GM20431 (cell line): ENCODE measurements around the gene DPPA3.

ENCODE experiments used
- in situ Hi-C: fragments of 300-500 bp; cut with MseI, MboI; formaldehyde crosslinking; loops from one replicate; pipeline ENCODE4 v1.15.0; 2020; ENCODE audit warnings: low sequenced_read_pairs; ENCODE audit not compliant: unreplicated experiment

The DPPA3 gene

DNA sequence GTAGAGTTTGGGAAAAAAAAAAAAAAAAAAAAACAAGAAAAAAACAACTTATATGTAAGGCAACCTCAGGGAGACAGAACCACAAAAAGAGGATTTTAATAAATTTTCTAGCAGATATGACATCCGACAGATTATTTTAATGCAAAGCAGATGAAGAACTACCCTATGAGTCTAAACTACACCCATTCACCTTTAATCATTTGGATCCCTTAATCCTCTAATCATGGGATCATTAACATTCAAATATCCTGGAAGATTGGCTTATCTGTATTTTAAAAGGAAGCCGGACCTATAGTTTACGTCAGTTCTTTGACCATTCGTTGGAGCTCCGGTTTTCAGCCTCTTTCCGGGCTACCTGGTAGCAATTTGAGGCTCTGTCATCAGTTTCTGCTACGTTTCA lies at the start of gene DPPA3:
Gene DPPA3 (plus strand): TSS at position 301 of the 400 bp plus-strand sequence. CDS start 138 bp downstream, outside the sequence.
- in situ Hi-C loops, result no loop called here

DNA sequence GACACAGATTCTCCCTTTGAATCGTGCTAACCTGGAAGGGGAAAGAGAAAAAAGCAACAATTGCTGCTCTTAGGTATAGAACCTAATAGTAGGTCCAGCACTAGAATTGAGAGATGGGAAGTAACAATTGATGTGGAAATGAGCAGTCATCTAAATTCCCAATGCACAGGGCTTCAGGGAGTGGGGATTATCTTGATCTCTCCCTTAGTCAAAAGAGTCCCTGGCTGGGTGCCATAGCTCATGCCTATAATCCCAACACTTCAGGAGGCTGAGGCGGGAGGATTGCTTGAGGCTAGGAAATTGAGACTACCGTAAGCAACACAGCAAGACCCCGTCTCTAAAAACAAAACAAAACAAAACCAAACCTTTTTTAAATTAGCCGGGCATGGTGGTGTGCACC lies 49.5 kb upstream of the DPPA3 start:
- in situ Hi-C loops, result no loop called here

DNA sequence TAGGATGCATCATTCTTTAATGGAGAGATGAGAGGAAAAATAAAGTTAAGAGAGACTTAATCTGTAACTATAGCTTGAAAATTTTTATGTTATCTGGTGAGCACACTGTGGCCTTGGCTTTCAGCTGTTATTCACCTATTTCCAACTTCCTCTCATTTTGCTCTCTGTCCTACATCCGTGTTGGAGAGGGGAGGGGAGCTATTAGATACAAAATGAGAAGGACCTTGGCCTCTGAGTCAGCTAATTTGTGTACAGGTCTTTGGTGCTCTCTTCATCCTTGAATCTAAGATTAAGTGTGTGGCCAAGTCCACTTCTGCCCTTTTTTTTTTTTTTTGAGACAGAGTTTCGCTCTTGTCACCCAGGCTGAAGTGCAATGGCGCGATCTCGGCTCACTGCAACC lies 44.6 kb upstream of the DPPA3 start:
- in situ Hi-C loops, result no loop called here

DNA sequence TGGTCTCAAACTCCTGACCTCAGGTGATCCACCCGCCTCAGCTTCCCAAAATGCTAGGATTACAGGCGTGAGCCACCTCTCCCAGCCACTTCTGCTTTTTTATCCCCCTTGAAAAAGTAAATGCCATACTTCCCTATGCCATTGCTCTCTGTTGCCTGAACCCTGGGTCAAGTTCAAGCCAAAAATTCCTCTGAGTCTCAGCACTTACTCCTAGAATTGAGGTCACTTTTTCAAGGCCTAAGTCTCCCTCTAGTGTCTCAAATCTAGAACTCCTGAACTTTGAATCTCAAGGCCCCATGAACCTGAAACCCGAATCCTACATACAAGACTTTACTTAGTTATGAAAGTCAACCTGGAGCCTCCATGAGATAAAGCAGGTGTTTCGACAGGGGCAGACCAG lies 44.1 kb upstream of the DPPA3 start:
- in situ Hi-C loops, result no loop called here

DNA sequence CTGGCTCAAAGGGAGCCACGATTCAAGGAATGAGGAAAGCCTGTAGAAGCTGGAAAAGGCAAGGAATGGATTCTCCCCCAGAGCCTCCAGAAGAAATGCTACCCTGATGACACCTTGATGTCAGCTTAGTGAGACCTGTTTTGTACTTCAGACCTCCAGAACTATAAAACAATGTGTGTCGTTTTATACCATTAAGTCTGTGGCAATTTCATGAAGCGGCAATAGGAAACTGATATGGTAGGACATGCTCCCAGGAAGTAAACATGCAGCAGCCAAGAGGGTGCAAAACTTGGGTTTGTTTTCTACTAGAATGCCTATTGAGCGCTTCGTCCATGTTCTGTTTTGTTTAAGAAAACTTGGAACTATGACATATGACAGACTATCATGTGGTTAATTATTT lies 43.1 kb upstream of the DPPA3 start:
- in situ Hi-C loops, result no loop called here

DNA sequence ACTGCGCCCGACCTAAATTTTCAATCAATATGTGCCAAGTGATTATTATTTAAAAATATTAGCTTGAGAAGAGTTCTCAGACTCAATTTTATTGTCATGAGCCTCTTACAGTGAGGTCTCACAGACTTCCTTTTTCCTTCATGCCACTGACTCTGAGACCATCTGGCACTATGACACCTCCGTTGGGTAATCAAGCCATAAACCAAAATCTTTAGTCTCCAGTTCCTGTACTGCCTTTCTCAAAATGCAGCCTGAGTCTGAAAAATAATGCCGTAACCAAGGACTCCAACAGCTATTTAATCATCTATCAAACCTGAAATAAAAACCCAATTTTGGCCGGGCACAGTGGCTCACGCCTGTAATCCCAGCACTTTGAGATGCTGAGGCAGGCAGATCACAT lies 35.8 kb upstream of the DPPA3 start:
- in situ Hi-C loops, result loop anchor here (10.0 kb wide), 1 partner anchor 129 kb away; no protein-coding TSS in a partner anchor

DNA sequence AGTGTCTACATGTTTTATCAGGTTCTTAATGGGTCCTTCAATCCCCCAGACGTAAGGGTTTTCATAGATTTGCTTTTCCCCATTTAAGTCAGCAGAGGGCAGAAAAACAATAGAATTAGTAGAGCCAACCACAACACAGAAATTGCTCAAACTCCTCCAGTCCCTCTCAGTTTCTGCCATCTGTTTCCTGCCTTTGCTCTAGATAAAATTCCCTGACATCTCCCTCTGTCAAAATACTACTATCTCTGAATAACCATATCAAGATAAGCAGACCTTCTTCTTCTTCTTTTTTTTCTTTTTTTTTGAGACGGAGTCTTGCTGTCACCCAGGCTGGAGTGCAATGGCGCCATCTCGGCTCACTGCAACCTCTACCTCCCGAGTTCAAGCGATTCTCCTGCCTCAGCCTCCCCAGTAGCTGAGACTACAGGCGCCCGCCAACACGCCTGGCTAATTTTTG lies 33.8 kb upstream of the DPPA3 start:
- in situ Hi-C loops, result loop anchor here (10.0 kb wide), 1 partner anchor 127 kb away; no protein-coding TSS in a partner anchor

DNA sequence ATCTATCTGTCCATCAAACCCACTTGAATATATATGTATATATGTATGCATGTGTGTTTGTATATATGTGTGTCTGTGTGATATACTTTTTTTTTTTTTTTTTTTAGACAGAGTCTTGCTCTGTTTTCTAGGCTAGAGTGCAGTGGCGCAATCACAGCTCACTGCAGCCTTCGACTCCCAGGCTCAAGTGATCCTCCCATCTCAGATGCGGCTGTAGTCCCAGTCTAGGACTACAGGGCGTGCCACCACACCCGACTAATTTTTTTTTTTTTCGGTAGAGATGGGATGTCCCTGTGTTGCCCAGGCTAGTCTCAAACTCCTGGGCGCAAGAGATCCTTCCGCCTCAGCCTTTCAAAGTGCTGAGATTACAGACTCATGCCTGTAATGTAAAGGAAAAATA lies 32.5 kb upstream of the DPPA3 start:
- in situ Hi-C loops, result loop anchor here (10.0 kb wide), 1 partner anchor 126 kb away; no protein-coding TSS in a partner anchor

DNA sequence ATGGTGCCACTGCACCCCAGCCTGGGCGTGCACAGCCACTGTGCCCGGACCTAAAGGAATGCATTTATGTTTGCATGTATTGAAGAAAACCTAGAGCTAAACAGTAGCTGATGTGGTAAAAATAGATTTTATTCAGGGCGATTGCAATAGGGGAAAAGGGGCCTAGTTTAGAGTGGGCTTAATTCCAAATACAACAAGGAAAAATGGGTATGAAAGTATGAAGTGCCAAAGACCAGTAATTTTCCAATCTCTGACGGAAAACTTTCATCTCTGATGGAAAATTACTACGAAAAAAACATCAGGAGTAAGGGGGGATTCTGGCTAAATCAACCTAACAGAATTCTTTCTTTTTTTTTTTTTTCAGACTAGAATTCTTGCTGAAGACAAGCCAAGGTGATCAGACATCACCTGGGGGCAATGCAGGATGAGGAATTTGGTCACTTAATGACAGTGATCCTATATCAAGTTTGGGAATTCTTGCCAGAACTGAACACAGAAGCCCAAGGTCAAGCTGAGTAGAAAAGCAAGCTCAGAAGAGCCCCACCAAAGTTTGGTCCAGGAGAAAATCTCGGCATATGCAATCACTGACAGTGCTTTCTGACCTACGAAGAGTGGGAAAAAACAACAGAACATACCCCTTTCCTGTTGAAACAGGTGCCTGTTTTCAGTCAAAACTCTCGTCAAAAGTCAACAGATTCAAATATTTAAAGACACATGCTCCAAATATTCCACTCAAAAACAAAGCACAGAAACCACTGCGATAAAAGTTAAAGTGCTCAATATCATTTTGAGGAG lies 31.8 kb upstream of the DPPA3 start:
- in situ Hi-C loops, result loop anchor here (10.0 kb wide), 1 partner anchor 125 kb away; no protein-coding TSS in a partner anchor

DNA sequence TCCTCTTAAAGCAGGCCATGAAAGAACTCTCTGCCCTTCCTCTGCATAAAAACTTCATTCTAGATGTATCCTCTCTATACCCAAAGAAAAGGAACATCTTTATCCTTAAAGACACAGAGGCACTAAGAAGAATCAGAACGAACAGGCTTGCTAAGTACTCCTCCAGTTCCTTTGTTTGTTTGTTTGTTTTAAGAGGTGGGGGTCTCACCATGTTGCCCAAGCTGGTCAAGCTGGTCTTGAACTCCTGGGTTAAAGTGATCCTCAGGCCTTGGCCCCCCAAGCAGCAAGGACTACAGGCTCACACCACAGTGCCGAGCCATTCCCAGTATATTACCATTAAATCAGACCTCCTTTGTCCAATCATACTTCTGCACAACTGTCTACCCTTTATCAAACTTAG lies 29.7 kb upstream of the DPPA3 start:
- in situ Hi-C loops, result no loop called here

DNA sequence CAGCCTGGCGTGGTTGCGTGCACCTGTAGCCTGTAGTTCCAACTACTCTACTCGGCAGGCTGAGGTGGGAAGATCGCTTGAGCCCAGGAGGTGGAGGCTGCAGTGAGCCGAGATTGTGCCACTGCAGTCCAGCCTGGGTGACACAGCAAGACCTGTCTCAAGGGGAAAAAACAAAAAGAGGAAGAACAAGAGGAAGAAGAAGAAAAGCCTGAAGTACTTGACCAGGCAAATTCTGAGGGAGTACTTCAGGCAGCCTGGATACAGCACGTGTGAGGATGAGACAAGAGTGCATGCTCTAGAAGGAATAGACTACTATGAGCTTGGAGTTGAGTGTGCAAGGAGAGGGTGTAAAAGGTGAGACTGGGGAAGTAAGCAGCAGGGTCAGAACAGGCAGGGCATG lies 17.4 kb upstream of the DPPA3 start:
- in situ Hi-C loops, result no loop called here

DNA sequence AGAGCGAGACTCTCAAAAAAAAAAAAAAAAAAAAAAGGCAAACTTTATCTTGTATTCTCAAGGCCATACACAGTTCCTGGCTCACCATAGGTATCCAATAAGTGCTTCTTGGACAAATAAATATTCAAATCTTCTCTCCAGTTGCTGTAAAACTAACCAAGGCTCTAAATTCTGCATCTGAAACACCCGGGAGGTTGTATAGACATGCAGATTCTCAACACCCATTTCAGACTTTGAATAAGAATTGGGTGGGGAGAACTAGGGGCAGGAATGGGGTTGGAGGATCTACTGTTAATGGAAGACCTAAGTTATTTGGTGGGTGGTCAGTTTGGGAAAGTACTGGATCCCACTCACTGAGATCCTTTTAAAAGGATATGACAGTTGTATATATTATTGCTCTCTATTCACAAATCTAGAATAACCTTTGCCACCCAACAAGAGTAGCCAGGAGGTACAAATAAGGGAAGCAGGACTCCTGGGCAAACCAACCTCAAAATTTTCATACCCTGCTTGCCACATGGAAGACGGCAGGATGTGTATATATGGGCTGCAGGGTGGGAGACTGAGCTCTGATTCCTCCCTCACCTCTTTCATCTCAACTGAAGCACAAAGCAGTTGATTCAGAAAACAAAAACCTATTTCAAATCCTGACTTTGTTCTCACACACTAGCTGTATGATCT lies 16.5 kb upstream of the DPPA3 start:
- in situ Hi-C loops, result no loop called here

DNA sequence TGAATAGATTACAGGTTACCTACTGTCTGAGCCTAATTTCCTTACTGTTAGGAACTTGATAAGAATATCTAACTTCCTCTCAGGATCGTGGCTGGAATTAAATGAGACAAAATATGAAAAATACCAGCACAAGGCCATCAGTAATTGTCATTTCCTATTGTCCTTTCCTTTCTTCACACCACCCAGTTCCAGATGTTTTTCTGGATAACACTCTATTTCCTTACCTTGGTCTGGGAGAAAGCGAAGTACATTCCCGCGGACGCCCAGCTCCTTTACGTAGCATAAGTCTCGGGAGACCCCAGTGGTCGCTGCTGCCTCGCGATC lies 16.0 kb upstream of the DPPA3 start:
- in situ Hi-C loops, result no loop called here

DNA sequence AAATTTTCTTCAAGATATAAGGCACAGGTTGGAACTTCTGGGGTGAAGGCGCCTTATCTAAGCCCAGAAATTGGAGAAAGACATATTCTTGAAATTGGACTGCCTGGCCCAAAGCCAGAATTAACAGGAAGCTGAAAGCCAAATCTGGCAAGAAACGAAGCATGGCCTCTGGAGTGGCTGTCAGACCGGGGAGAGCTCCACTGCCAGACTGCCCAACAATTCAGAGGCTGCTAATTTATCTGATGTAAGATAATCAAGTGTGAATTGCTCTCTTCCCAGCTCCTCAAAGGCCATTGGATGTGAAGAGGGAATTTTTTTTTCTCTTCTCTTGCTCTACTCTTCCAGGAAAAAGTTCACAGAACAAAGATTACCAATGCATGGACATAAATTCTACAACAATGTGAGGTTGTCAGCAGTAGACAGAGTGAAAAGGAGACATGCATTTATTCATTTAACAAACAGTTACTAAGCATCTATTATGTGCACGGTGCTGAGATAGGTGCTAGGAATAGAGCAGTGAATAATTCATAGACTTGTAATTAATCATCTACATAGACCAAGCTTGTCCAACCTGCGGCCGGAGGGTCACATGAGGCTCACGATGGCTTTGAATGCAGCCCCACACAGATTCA lies 15.6 kb upstream of the DPPA3 start, which contains the start of gene GDF3:
Gene GDF3 (minus strand): TSS at position 210 of the 632 bp plus-strand sequence. CDS start 47 bp downstream, at position 163.
- in situ Hi-C loops, result no loop called here

DNA sequence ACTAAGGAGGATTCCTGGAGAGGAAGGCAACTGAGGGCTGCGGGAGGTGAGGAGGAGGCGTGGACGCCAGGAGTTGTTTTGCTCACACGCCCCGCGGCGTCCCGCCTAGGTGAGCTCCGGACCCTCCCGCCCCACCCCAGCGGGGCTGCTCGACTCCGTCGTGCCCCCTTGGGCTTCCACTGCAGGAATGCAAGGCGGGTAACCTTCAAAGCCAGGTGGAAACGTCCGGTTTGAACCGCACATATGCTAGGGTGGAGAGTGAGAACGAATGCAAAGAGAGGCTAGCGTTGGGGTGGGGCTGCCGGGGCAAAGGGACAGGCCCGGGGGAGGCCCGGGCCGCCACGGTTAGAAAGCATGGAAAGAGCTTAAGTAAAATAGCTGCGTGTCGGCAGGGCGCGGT lies 5.4 kb upstream of the DPPA3 start:
- in situ Hi-C loops, result no loop called here

DNA sequence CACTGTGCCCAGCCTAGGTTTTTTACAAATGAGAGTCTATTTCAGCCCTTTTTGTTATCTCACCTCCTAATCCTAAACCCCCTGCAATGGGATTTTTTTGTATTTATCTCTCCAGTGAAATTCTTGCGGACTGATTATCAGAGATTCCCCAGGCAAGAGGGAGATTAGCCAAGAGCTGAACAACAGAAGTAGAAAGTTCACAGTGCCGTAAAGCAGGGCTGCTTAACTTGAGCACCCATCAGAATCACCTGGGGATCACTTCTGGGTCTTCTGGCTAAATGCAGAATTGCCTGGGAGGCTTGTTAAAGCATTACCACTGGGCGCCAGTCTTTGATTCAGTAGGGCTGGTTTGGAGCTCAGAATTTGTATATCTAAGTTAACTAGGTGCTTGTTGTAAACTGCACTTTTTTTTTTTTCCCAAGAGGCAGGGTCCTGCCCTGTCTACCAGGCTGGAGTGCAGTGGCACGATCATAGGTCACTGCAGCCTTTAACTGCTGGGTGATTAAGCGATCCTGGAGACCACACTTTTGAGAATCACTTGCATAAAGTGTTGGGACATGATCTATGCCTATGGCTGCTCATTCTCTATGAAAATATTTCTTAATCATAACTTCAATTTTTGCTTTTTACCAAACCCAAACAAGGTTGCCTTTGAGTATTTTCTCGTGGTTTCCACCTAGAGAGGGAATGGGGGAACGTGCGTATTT lies 1.1 kb upstream of the DPPA3 start:
- in situ Hi-C loops, result no loop called here

DNA sequence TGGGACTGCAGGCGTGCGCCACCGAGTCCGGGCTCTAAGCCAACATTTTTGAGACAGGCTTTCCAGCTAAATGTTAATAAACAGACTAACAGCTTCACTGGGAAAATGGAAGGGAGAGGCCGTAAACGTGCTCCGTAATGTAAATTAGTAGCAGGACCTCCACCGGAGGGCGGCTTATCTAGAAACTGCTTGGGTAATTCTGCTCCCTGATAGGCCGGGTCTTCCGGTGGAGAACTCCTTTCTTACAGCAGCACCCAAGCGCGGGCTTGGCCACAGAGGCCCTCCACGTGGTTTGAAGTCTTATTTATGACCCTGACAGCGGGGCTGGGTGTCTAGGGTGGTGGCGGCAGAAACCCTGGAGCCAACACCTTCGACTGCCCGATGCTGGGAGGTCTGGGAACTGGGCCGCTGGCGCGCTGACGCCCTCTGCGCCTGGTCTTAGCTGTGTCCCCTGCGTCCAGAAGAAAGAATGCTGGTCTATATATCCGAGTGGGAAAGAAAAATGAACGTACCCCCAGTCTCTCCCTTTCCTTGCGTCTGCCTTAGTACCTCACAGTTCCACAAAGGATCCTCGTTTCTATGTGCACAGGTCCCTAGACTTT lies 1.7 kb downstream of the DPPA3 start:
- in situ Hi-C loops, result no loop called here

DNA sequence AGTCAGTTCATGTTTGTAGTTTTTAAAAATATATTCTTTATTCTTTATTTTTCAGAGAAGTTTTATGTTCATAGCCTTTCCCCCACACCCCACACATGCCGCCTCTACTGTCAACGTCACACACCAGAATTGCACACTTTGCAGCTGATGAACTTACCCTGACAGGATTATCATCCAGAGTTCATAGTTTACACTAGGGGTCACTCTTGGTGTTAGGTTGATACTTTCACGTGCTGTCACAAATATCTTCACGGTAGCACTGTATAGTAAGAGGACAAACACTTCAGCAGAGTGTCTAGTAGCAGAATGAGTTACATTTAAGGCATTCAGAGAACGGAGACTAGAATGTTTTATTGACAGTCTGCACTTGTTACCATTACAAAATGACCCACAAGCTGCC lies 5.1 kb downstream of the DPPA3 start:
- in situ Hi-C loops, result no loop called here

DNA sequence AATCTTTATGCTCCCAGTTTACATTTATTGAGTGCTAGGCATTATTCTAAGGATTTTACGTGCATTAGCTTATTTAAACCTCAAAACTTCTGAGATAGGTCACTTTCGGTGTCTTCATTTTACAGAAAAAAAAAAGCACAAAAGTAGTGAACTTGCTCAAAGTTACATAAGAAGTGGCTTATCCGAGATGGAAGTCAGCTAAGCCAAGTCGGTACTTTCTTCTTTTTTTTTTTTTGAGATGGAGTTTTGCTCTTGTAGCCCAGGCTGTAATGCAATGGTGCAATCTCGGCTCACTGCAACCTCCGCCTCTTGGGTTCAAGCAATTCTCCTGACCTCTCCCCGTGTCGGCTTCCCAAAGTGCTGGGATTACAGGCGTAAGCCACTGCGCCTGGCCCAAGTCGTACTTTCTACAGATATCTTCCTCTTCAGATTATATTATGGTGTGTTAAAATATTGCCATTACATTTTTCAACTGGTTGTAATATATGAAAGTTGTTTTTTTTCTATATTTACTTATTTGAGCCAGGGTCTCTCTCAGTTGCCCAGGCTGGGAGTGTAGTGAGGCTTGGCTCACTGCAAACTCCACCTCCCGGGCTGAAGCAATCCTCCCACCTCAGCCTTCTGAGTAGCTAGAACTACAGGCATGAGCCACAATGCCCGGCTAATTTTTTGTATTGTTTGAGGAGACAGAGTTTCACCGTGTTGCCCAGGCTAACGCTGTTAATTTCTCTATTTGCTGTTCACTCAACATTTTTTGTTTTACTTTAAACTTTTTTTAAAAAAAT lies 8.9 kb downstream of the DPPA3 start:
- in situ Hi-C loops, result no loop called here
